Measurements from ENCODE around the gene PTHLH. TPM values are rescaled to one million over a fixed set of nuclear protein-coding genes. Genes with fewer than 3 reads are reported as not detected.

Gene PTHLH
- total RNA-seq, 1 donor from 2014 or later = 6.5 TPM

DNA sequence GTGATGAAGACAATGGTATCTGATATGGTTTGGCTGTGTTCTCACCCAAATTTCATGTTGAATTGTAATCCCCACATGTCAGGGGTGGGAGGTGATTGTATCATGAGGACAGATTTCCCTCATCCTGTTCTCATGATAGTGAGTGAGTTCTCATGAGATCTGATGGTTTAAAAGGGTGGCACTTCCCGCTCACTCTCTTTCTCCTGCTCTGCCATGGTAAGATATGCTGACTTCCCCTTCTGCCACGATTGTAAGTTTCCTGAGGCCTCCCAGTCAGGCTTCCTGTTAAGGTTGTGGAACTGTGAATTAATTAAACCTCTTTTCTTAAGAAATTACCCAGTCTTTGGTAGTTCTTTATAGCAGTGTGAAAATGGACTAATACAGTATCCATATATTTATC is 25.6 kb upstream of the PTHLH start:
- Mint-ChIP-seq H3K27me3 (ENCODE audit: low read depth) (no peaks in the 10 kb centered on the region), H3K27ac (no peak overlapping the region), H3K4me3 (no peak overlapping the region), H3K4me1 (peaks cover 2% of the 10 kb centered on the region), H3K9me3 (peaks cover 3% of the 10 kb centered on the region), H3K36me3 (no peaks in the 10 kb centered on the region)
- DNase-seq (ENCODE audit: low spot score in 2 of 2, unreplicated experiment in 2 of 2) = no peak
- TF ChIP-seq, protein P1, sequence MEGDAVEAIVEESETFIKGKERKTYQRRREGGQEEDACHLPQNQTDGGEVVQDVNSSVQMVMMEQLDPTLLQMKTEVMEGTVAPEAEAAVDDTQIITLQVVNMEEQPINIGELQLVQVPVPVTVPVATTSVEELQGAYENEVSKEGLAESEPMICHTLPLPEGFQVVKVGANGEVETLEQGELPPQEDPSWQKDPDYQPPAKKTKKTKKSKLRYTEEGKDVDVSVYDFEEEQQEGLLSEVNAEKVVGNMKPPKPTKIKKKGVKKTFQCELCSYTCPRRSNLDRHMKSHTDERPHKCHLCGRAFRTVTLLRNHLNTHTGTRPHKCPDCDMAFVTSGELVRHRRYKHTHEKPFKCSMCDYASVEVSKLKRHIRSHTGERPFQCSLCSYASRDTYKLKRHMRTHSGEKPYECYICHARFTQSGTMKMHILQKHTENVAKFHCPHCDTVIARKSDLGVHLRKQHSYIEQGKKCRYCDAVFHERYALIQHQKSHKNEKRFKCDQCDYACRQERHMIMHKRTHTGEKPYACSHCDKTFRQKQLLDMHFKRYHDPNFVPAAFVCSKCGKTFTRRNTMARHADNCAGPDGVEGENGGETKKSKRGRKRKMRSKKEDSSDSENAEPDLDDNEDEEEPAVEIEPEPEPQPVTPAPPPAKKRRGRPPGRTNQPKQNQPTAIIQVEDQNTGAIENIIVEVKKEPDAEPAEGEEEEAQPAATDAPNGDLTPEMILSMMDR (IDR thresholded peaks at IDR 0.05; ENCODE audit: unreplicated experiment) = no peak

DNA sequence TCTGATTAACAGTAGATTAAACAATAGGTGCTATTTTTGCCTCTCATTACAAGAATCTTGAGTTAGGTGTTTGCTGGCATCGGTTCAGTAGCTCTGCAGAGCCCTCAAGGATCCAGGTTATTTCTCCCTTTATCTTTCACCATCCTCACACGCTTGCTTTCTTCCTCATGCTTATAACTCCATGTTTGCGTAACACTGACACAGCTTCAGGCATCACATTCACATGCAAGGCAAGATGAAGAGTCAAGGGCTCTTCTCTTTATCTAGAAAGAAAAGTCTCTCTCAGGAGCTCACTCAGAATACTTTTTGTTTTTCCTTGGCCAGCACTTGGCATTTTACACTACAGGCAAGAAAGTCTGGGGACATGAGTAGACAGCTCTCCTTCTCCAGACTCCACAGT is 24.2 kb upstream of the PTHLH start:
- H3K27ac Mint-ChIP-seq = no peak overlapping the region
- TF ChIP-seq, protein P1 (IDR thresholded peaks at IDR 0.05; ENCODE audit: unreplicated experiment) = no peak

DNA sequence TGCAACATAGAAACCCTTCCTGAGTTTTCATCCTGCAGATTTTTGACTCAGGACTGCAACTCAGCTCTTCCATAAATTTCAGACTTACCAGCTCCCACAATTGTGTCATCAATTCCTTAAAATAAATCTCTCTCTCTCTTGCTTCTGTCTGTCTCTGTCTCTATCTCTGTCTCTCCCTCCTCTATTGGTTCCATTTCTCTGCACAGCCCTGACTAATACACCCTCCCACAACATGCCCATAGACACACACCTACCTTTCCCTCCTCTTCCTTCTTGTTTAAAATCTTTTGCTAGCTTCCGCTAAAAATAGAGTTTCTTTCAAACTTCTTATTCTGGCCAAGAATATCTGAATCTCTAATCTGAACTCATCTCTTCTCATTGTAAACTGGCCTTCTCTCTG is 22.9 kb upstream of the PTHLH start:
- Mint-ChIP-seq H3K27me3 (ENCODE audit: low read depth) (no peaks in the 10 kb centered on the region), H3K4me1 (peaks cover 2% of the 10 kb centered on the region), H3K36me3 (no peaks in the 10 kb centered on the region), H3K9me3 (peaks cover 13% of the 10 kb centered on the region), H3K4me3 (no peak overlapping the region), H3K27ac (no peak overlapping the region)
- DNase-seq (ENCODE audit: low spot score in 2 of 2, unreplicated experiment in 2 of 2) = no peak
- TF ChIP-seq, protein P1 (IDR thresholded peaks at IDR 0.05; ENCODE audit: unreplicated experiment) = no peak

More for the DNA sequence above, 24.2 kb upstream of the PTHLH start:
- Mint-ChIP-seq H3K4me1 (peaks cover 2% of the 10 kb centered on the region), H3K27me3 (ENCODE audit: low read depth) (no peaks in the 10 kb centered on the region), H3K9me3 (peaks cover 3% of the 10 kb centered on the region), H3K36me3 (no peaks in the 10 kb centered on the region), H3K4me3 (no peak overlapping the region)
- DNase-seq (ENCODE audit: low spot score in 2 of 2, unreplicated experiment in 2 of 2) = no peak

DNA sequence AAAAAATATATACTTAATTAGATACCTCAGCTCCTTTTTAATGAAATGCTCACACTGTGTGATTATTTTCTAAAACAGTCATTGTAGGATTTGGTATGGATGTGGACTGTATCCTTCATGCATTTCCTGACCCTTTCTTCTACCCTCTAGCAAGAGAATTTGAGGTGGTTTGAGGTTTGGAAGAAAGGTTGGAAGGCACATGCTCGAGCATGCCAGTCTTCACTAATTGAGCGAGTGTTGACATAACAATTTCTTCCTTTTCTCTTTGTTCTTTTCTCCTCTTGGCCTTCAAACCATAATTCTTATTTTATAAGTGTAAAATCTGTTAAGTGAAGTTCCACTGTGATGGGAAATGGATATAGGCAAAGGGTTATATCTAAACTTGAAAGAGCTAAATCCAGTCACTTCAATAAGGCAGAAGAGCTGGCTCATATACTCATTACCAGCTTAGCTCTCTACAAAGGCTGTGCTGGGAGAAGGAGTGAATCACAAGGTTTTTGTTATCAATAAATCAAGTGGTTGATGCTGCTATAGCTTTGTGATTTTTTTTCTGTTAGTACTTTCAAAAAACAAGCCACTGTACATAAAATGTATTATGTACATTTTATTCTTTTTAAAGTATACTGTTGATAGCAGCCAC is 16.2 kb upstream of the PTHLH start:
- Mint-ChIP-seq H3K27ac (no peak overlapping the region), H3K9me3 (peaks cover 14% of the 10 kb centered on the region), H3K4me3 (no peak overlapping the region), H3K27me3 (ENCODE audit: low read depth) (no peaks in the 10 kb centered on the region), H3K36me3 (peaks cover 1% of the 10 kb centered on the region), H3K4me1 (no peaks in the 10 kb centered on the region)
- TF ChIP-seq, protein P1 (IDR thresholded peaks at IDR 0.05; ENCODE audit: unreplicated experiment) = no peak
- DNase-seq (ENCODE audit: low spot score in 2 of 2, unreplicated experiment in 2 of 2) = no peak

DNA sequence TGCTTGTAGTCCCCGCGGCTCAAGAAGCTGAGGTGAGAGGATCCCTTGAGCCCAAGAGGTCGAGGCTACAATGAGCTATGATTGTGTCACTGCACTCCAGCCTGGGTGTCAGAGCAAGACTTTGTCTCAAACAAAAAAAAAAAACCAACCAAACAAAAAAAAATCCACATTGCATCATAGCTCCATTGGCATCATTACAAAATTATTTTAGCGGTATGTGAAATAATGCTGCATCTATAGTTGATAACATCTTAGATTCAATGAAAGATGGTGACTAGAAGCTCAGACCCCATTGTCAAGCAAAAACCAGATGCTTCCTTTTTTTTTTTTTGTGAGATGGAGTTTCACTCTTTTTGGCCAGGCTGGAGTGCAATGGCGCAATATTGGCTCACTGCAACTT is 14.8 kb upstream of the PTHLH start:
- no peak overlapping the region for H3K4me3 Mint-ChIP-seq
- no peaks in the 10 kb centered on the region for H3K27me3 Mint-ChIP-seq (ENCODE audit: low read depth)
- no peak for DNase-seq (ENCODE audit: low spot score in 2 of 2, unreplicated experiment in 2 of 2)
- H3K36me3 Mint-ChIP-seq = peaks cover 1% of the 10 kb centered on the region
- peaks cover 3% of the 10 kb centered on the region for H3K4me1 Mint-ChIP-seq
- peaks cover 18% of the 10 kb centered on the region for H3K9me3 Mint-ChIP-seq
- TF ChIP-seq, protein P1 (IDR thresholded peaks at IDR 0.05; ENCODE audit: unreplicated experiment) = no peak
- H3K27ac Mint-ChIP-seq = no peak overlapping the region
